ENCODE data around the gene IFFO2. TPM values are rescaled to one million over a fixed set of nuclear protein-coding genes. Genes with fewer than 3 reads are reported as not detected.

IFFO2 gene
- total and polyA plus RNA-seq, 10 of the 15 experiments (the other 5 are each of a cell fraction or from before 2014, with no cell fraction given), result 1.2 to 18.4 (median 6.7) TPM

GRCh38 chr1:18943914-18944572 lies 12.4 kb downstream of the IFFO2 start:
- ATAC-seq, result no peak
- peaks cover 27% of the 10 kb centered on the region for H3K4me1 ChIP-seq (ENCODE audit: control insufficient read depth, insufficient read depth, low read length)
- BruUV-seq (replicated peaks), result no TSS peak
- DNase-seq (ENCODE audit: low read depth, low spot score), result no peak
- no peaks in the 10 kb centered on the region for H3K36me3 ChIP-seq (ENCODE audit: control insufficient read depth in 2 of 2, insufficient read depth in 2 of 2, low read length in 1 of 2)
- peak overlapping the region; percentile 51 for H3K27ac ChIP-seq (ENCODE audit: control insufficient read depth, insufficient read depth)
- peak overlapping the region; percentile 41; the same call in 1 of the 2 replicates for H3K4me2 ChIP-seq (ENCODE audit: control insufficient read depth, insufficient read depth)
- POLR2A ChIA-PET, result interaction anchor here (1.2 kb wide), 1 partner anchor 8 kb away, joined by 3 read pairs; no protein-coding TSS in a partner anchor
- CTCF ChIA-PET, result interaction anchor here (0.7 to 2.9 kb wide), 3 partner anchors 31 to 514 kb away, joined by 3 to 13 read pairs (median 3); no protein-coding TSS in a partner anchor
- TF ChIP-seq IRF5 (IDR thresholded peaks at IDR 0.05; ENCODE audit: borderline replicate concordance) (no peak), LARP7 (IDR thresholded peaks at IDR 0.05) (no peak), DPF2 (IDR thresholded peaks at IDR 0.05) (no peak), RB1 (IDR thresholded peaks at IDR 0.05; ENCODE audit: borderline replicate concordance) (no peak), BACH1 (IDR thresholded peaks at IDR 0.05; ENCODE audit: borderline replicate concordance) (no peak), HCFC1 (IDR thresholded peaks at IDR 0.05; ENCODE audit: low read length) (no peak), PKNOX1 (IDR thresholded peaks at IDR 0.05) (no peak)
- peak overlapping the region; percentile 26; the same call in 1 of the 2 replicates for H2AFZ ChIP-seq (ENCODE audit: control insufficient read depth, low read depth, low read length)
- no peak overlapping the region for H3K9ac ChIP-seq (ENCODE audit: control insufficient read depth, insufficient read depth, low read length)
- SMC1A ChIA-PET (ENCODE audit: uncharacterized antibody, unreplicated experiment), result no interaction called here
- H3K9me3 ChIP-seq (replicated peaks; ENCODE audit: control insufficient read depth, insufficient read depth, low read length), result no peaks in the 10 kb centered on the region
- intact Hi-C loops (cut with micrococcal nuclease; ENCODE audit: unreplicated experiment) (no loop called here), in situ Hi-C loops (cut with MboI) (no loop called here)
- FAIRE-seq, result no peak
- H3K4me3 ChIP-seq, result no peak overlapping the region
- H4K20me1 ChIP-seq (ENCODE audit: control insufficient read depth, insufficient read depth), result no peaks in the 10 kb centered on the region
- 39% methylated on average over 5 of the region's 9 CpGs for WGBS (ENCODE audit: insufficient coverage, insufficient replicate concordance, low lambda C conversion rate, missing lambda C conversion rate)
- RAD21 ChIA-PET (ENCODE audit: unreplicated experiment), result no interaction called here
- no peaks in the 10 kb centered on the region for H3K27me3 ChIP-seq (replicated peaks in 1 of 2; ENCODE audit: control insufficient read depth in 2 of 2, insufficient read depth in 2 of 2, low read length in 1 of 2)
- peaks cover 13% of the 10 kb centered on the region for H3K79me2 ChIP-seq (ENCODE audit: control insufficient read depth, insufficient read depth, low read length)

Data from GM12878 (cell line).